ENCODE data around the gene THSD4. TPM values are rescaled to one million over a fixed set of nuclear protein-coding genes. Genes with fewer than 3 reads are reported as not detected.

THSD4 gene
- total RNA-seq, 4 donors from 2014 or later, result 23.0 to 68.5 (median 48.6) TPM

- no peak overlapping the region for H3K27ac ChIP-seq
- 58 to 70% methylated on average over 3 of the region's 3 CpGs for WGBS, 2 donors
- TF ChIP-seq, protein P1, sequence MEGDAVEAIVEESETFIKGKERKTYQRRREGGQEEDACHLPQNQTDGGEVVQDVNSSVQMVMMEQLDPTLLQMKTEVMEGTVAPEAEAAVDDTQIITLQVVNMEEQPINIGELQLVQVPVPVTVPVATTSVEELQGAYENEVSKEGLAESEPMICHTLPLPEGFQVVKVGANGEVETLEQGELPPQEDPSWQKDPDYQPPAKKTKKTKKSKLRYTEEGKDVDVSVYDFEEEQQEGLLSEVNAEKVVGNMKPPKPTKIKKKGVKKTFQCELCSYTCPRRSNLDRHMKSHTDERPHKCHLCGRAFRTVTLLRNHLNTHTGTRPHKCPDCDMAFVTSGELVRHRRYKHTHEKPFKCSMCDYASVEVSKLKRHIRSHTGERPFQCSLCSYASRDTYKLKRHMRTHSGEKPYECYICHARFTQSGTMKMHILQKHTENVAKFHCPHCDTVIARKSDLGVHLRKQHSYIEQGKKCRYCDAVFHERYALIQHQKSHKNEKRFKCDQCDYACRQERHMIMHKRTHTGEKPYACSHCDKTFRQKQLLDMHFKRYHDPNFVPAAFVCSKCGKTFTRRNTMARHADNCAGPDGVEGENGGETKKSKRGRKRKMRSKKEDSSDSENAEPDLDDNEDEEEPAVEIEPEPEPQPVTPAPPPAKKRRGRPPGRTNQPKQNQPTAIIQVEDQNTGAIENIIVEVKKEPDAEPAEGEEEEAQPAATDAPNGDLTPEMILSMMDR (IDR thresholded peaks at IDR 0.05), result no peak
- TF ChIP-seq POLR2A (IDR thresholded peaks at IDR 0.05), result no peak
Measured at GRCh38 chr15:71449363-71449762, 334.1 kb downstream of the THSD4 start.

GRCh38 chr15:71449956-71450355, 334.7 kb downstream of the THSD4 start:
- WGBS, 2 donors, result 73 to 75% methylated on average over 5 of the region's 5 CpGs
- DNase-seq, result no peak
- H3K27me3 ChIP-seq, result no peaks in the 10 kb centered on the region
- H3K4me1 ChIP-seq, result no peaks in the 10 kb centered on the region
- H3K4me3 ChIP-seq (replicated peaks in 1 of 3), result no peak overlapping the region
- intact Hi-C loops (cut with DNase I), result loop anchor here (10.0 kb wide), 1 partner anchor 435 kb away; no protein-coding TSS in a partner anchor
- no peaks in the 10 kb centered on the region for H3K9me3 ChIP-seq
- H3K36me3 ChIP-seq, result no peaks in the 10 kb centered on the region
- TF ChIP-seq, protein P1 (IDR thresholded peaks at IDR 0.05), result no peak
- TF ChIP-seq POLR2A (IDR thresholded peaks at IDR 0.05), result no peak
- no peak overlapping the region for H3K27ac ChIP-seq

More at GRCh38 chr15:71449363-71449762, 334.1 kb downstream of the THSD4 start:
- DNase-seq, result no peak
- H3K4me1 ChIP-seq, result no peaks in the 10 kb centered on the region
- intact Hi-C loops (cut with DNase I), result loop anchor here (10.0 kb wide), 1 partner anchor 435 kb away; no protein-coding TSS in a partner anchor
- H3K9me3 ChIP-seq, result no peaks in the 10 kb centered on the region
- H3K36me3 ChIP-seq, result no peaks in the 10 kb centered on the region
- H3K27me3 ChIP-seq, result no peaks in the 10 kb centered on the region
- H3K4me3 ChIP-seq (replicated peaks in 1 of 3), result no peak overlapping the region

DNA sequence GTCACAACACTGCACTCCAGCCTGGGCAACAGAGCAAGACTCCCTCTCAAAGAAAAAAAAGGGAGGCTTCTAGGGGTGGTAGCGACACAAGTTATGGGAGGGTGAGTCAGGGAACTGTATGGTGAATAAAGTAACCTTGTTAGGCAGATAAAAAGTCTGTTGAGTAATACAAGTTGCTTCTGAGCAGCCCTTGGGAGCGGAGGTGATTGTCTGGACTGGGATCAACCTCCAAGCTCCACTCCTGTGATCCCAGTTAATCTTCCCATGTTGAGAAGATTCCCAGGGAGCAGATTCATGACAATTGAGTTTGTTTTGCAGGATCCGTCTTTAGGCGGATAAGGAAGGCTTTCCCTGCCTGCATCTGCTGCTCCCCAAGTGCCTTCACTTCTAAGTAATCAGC, 335.9 kb downstream of the THSD4 start:
- intact Hi-C loops (cut with DNase I), result no loop called here
- H3K27ac ChIP-seq, result no peak overlapping the region
- DNase-seq, result no peak

DNA sequence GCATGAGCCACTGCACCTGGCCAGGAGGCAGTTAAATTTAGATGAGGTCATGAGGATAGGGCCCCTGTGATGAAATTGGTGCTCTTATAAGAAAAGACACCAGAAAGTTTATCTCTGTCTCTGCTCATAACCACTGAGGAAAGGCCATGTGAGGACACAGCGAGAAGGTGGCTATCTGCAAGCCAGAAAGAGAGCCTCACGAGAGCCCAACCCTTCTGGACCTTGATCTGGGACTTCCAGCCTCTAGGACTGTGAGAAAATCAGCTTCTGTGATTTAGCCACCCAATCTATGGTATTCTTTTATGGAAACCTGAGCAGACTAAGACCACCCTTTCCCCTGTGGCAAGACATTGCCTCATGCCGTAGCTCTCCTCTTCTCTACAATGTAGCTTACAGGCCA, 337.6 kb downstream of the THSD4 start:
- H3K27me3 ChIP-seq, result no peaks in the 10 kb centered on the region
- no peak for TF ChIP-seq POLR2A (IDR thresholded peaks at IDR 0.05)
- TF ChIP-seq, protein P1 (IDR thresholded peaks at IDR 0.05), result no peak
- no peaks in the 10 kb centered on the region for H3K36me3 ChIP-seq
- no peak for DNase-seq
- no peaks in the 10 kb centered on the region for H3K4me1 ChIP-seq
- H3K9me3 ChIP-seq, result no peaks in the 10 kb centered on the region
- intact Hi-C loops (cut with DNase I), result no loop called here
- 78 to 82% methylated on average over 3 of the region's 3 CpGs for WGBS, 2 donors
- H3K4me3 ChIP-seq (replicated peaks in 1 of 3), result no peak overlapping the region
- H3K27ac ChIP-seq, result no peak overlapping the region

More for the DNA sequence above, 335.9 kb downstream of the THSD4 start:
- no peaks in the 10 kb centered on the region for H3K36me3 ChIP-seq
- no peak overlapping the region for H3K4me3 ChIP-seq (replicated peaks in 1 of 3)
- WGBS, 2 donors, result 96 to 100% methylated on average over 4 of the region's 4 CpGs
- H3K9me3 ChIP-seq, result no peaks in the 10 kb centered on the region
- no peaks in the 10 kb centered on the region for H3K27me3 ChIP-seq
- TF ChIP-seq, protein P1 (IDR thresholded peaks at IDR 0.05), result no peak
- no peak for TF ChIP-seq POLR2A (IDR thresholded peaks at IDR 0.05)
- H3K4me1 ChIP-seq, result no peaks in the 10 kb centered on the region

GRCh38 chr15:71454462-71454996, 339.3 kb downstream of the THSD4 start:
- DNase-seq, result no peak
- Histone ChIP-seq H3K9me3 (no peaks in the 10 kb centered on the region), H3K36me3 (no peaks in the 10 kb centered on the region), H3K4me1 (no peaks in the 10 kb centered on the region), H3K27ac (no peak overlapping the region), H3K4me3 (replicated peaks in 1 of 3) (no peak overlapping the region), H3K27me3 (no peaks in the 10 kb centered on the region)
- intact Hi-C loops (cut with DNase I), result no loop called here
- 61 to 75% methylated on average over 6 of the region's 6 CpGs for WGBS, 2 donors
- TF ChIP-seq POLR2A (IDR thresholded peaks at IDR 0.05), result no peak
- TF ChIP-seq, protein P1 (IDR thresholded peaks at IDR 0.05), result no peak

Measured in thyroid gland (tissue), 4 donors.